ENCODE results near the gene SERGEF.

Gene SERGEF

DNA sequence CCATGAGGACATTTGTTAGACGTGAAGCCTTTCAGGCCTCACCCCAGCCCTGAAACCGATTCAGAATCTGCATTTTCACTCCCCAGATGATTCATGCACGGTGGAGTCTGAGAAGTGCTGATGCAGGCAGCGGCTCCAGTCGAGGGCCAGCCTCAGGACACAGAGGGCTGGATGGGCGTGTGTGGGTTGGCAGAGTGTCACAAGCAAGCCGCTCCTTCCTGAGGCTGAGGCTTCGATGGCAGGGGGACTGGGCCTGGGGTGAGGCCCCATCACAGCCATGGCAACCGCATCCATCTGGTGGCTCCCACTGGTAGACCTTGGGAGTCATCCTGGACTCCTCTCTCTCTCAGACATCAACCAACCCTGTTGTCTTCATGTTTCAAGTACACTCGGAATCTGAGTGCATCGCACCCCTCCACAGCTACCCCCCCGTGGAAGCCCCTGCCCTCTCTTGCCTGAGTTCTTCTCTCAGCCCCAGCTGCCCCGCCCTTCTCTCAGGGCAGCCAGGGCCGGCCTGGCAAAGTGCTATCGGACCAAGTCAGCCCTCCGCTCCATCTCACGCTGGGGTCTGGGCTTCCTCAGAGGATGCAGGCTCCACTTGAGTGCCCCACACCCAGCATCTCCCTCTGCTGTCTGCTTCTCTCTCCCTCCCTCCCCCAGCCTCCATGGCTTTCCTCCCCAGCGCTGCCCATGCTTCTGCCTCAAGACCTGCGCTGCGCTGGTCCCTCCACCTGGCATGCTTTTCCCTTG lies 267.6 kb downstream of the SERGEF start:
- no peak for DNase-seq (ENCODE audit: low spot score)
- no peak for TF ChIP-seq CTCF (IDR thresholded peaks at IDR 0.05; ENCODE audit: extremely low read depth, insufficient read depth, missing control alignments)
- in situ Hi-C loops (cut with MboI; ENCODE audit: low pct_unique_long_range_greater_than_20kb, low sequenced_read_pairs, unreplicated experiment), result no loop called here

DNA sequence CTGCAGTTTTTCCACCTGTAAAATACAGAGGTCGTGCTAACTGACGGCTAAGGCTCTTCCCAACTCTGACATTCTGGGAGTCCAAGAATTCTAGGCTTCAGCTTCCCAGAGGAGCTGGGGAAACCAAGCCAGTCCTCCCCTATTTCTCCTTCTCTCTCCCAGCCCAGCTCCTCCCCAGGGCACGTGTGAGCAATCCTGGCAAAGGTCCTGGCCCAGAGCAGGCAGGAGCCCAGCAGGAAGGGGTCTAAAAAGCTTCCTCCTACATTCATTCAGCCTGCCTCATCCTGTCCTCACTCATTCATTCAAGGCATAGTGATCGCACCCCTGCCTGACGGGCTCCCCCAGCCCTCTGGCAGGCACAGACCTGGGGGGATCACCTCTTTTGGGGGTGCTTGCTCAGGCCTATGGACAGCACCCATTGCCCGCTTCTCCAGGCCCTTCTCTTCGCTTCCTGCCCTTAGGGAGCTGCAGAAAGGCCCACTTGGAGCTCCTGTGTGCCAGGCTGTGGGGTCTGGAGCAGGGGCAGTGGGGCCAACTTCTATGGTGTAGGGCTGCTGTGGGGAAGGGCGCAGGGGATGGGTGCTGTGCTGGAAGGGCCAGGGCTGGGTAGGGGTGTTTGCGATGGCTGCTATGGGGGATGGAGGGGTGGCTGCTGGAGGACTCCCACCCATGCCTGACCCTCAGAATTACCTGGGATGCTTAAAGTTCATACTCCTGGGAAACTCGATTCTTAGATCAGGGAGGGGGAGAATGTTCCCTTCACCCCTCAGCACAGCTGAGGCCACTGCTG lies 268.5 kb downstream of the SERGEF start:
- DNase-seq (ENCODE audit: low spot score), result no peak
- in situ Hi-C loops (cut with MboI; ENCODE audit: low pct_unique_long_range_greater_than_20kb, low sequenced_read_pairs, unreplicated experiment), result no loop called here
- no peak for TF ChIP-seq CTCF (IDR thresholded peaks at IDR 0.05; ENCODE audit: extremely low read depth, insufficient read depth, missing control alignments)

- no peak for TF ChIP-seq CTCF (IDR thresholded peaks at IDR 0.05; ENCODE audit: extremely low read depth, insufficient read depth, missing control alignments)
- in situ Hi-C loops (cut with MboI; ENCODE audit: low pct_unique_long_range_greater_than_20kb, low sequenced_read_pairs, unreplicated experiment), result no loop called here
- no peak for DNase-seq (ENCODE audit: low spot score)
Measured at GRCh38 chr11:17743808-17744119, 269.1 kb downstream of the SERGEF start.

DNA sequence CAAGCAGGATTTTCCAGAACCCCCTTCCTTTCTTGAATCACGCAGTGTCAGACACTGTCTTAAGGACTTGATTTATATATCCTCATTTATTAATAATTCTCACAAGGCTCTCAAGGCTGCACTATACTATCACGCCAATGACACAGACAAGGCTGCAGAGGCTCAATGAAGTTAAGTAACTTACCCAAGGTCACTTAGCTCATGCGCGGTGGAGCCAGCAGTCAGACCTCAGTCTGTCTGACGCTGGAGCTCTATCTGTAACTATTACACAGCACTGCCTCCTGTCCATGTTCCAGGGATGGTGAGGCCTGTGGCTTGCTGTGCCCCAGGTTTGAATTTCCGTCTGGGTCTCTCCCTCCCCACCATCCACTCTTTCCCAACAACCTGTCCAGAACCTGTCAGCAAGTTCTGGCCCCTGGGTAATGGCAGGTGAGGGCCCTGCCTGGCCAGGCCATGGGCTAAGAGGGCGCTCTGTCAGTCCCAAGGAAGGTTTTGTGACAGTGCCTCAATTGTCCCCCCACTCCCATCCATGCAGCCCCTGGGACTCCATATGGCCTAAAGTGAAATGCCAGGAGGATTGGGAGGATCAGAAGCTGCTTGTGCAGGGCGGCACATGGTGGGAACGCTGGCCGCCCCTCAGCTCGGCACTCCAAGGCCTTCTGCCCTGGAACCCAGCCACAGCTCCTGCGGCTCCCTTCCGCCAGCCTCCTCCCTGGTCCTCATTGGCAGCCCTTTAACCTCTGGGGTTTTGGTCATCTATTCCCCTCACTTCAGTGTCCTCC lies 269.6 kb downstream of the SERGEF start:
- DNase-seq (ENCODE audit: low spot score), result no peak
- in situ Hi-C loops (cut with MboI; ENCODE audit: low pct_unique_long_range_greater_than_20kb, low sequenced_read_pairs, unreplicated experiment), result no loop called here
- TF ChIP-seq CTCF (IDR thresholded peaks at IDR 0.05; ENCODE audit: extremely low read depth, insufficient read depth, missing control alignments), result no peak

- no peak for DNase-seq (ENCODE audit: low spot score)
- in situ Hi-C loops (cut with MboI; ENCODE audit: low pct_unique_long_range_greater_than_20kb, low sequenced_read_pairs, unreplicated experiment), result no loop called here
- no peak for TF ChIP-seq CTCF (IDR thresholded peaks at IDR 0.05; ENCODE audit: extremely low read depth, insufficient read depth, missing control alignments)
Measured at GRCh38 chr11:17742019-17742418, 270.8 kb downstream of the SERGEF start.

DNA sequence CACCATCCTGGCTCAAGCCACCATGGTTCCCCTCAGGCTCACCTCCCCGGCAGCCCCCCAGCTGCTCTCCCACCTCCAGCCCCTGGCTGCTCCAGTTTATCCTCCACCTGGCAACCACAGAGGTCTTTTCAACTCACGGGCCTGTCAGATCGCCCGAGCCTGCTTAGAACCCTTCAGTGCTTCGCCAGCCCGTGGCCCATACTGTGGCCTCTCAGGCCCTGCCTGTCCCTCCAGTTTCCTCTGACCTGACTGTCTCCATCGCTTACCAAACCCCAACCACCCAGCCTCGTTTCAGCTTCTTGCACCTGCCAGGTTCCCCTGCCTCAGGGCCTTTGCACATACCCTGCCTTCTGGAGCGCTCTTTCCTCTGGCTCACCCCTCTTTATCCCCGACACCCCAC lies 271.4 kb downstream of the SERGEF start:
- DNase-seq (ENCODE audit: low spot score), result no peak
- TF ChIP-seq CTCF (IDR thresholded peaks at IDR 0.05; ENCODE audit: extremely low read depth, insufficient read depth, missing control alignments), result no peak
- in situ Hi-C loops (cut with MboI; ENCODE audit: low pct_unique_long_range_greater_than_20kb, low sequenced_read_pairs, unreplicated experiment), result no loop called here
